Mesothelial cell of epicardium (in vitro differentiated cells): ENCODE measurements around the gene HCK. TPM values are rescaled to one million over a fixed set of nuclear protein-coding genes. Genes with fewer than 3 reads are reported as not detected.

ENCODE experiments used
- DNase-seq, 2 experiments: peaks; one replicate each; pipeline ENCODE4 v3.0.0; 2021; ENCODE audit warnings: low spot score in 2 of 2; ENCODE audit not compliant: unreplicated experiment in 2 of 2
- H3K27ac Mint-ChIP-seq: 2 replicates; pipeline ENCODE4 v1.8.0; 2021; ENCODE audit warnings: mixed read lengths
- H3K27me3 Mint-ChIP-seq: 2 replicates; pipeline ENCODE4 v1.8.0; 2021; ENCODE audit warnings: low read depth, mixed read lengths
- H3K36me3 Mint-ChIP-seq: 2 replicates; pipeline ENCODE4 v1.8.0; 2021; ENCODE audit warnings: mixed read lengths
- H3K4me1 Mint-ChIP-seq: 2 replicates; pipeline ENCODE4 v1.8.0; 2021; ENCODE audit warnings: mixed read lengths
- H3K4me3 Mint-ChIP-seq: 2 replicates; pipeline ENCODE4 v1.8.0; 2021; ENCODE audit warnings: mild to moderate bottlenecking, moderate library complexity, mixed read lengths
- H3K9me3 Mint-ChIP-seq: 2 replicates; pipeline ENCODE4 v1.8.0; 2021; ENCODE audit warnings: mixed read lengths
- CTCF ChIP-seq: fragments of 200-600 bp; sonication (generic); IDR thresholded peaks from one replicate; pipeline ENCODE4 v1.5.0; 2021; ENCODE audit warnings: antibody characterized with exemption; ENCODE audit not compliant: unreplicated experiment
- total RNA-seq: library from RNA; stranded (reverse); gene quantifications from 3 replicates; pipeline ENCODE4 v1.2.1, GENCODE V29; 2021

The HCK gene
- total RNA-seq, 1 donor from 2014 or later = not detected

- H3K9me3 Mint-ChIP-seq = no peaks in the 10 kb centered on the region
- no peak for DNase-seq
- H3K27ac Mint-ChIP-seq = no peak overlapping the region
- H3K4me3 Mint-ChIP-seq = no peak overlapping the region
- peaks cover 14% of the 10 kb centered on the region for H3K36me3 Mint-ChIP-seq
- TF ChIP-seq CTCF = no peak
- no peaks in the 10 kb centered on the region for H3K27me3 Mint-ChIP-seq
- H3K4me1 Mint-ChIP-seq = peaks cover 5% of the 10 kb centered on the region
These were observed 82.0 kb downstream of the HCK start for GRCh38 chr20:32134026-32134425.

GRCh38 chr20:32135983-32136515, 84.0 kb downstream of the HCK start:
- Mint-ChIP-seq H3K4me3 (no peak overlapping the region), H3K9me3 (no peaks in the 10 kb centered on the region), H3K27ac (no peak overlapping the region), H3K4me1 (no peaks in the 10 kb centered on the region), H3K27me3 (no peaks in the 10 kb centered on the region), H3K36me3 (peaks cover 31% of the 10 kb centered on the region)
- no peak for TF ChIP-seq CTCF
- DNase-seq = no peak

GRCh38 chr20:32138921-32139320, 86.9 kb downstream of the HCK start:
- Mint-ChIP-seq H3K27me3 (no peaks in the 10 kb centered on the region), H3K4me3 (no peak overlapping the region), H3K27ac (no peak overlapping the region), H3K4me1 (no peaks in the 10 kb centered on the region), H3K36me3 (peaks cover 51% of the 10 kb centered on the region), H3K9me3 (no peaks in the 10 kb centered on the region)
- DNase-seq = no peak
- no peak for TF ChIP-seq CTCF

- Mint-ChIP-seq H3K4me3 (no peak overlapping the region), H3K4me1 (no peaks in the 10 kb centered on the region), H3K36me3 (peaks cover 57% of the 10 kb centered on the region), H3K27me3 (no peaks in the 10 kb centered on the region), H3K9me3 (no peaks in the 10 kb centered on the region), H3K27ac (no peak overlapping the region)
- DNase-seq = no peak
- no peak for TF ChIP-seq CTCF
These were observed 87.9 kb downstream of the HCK start for GRCh38 chr20:32139947-32140346.

GRCh38 chr20:32140603-32141002, 88.6 kb downstream of the HCK start:
- Mint-ChIP-seq H3K4me3 (no peak overlapping the region), H3K4me1 (no peaks in the 10 kb centered on the region), H3K27me3 (no peaks in the 10 kb centered on the region), H3K27ac (no peak overlapping the region), H3K36me3 (peaks cover 64% of the 10 kb centered on the region), H3K9me3 (no peaks in the 10 kb centered on the region)
- no peak for TF ChIP-seq CTCF
- no peak for DNase-seq

GRCh38 chr20:32141465-32141980, 89.5 kb downstream of the HCK start:
- no peak overlapping the region for H3K27ac Mint-ChIP-seq
- no peaks in the 10 kb centered on the region for H3K4me1 Mint-ChIP-seq
- DNase-seq = no peak
- peaks cover 73% of the 10 kb centered on the region for H3K36me3 Mint-ChIP-seq
- no peaks in the 10 kb centered on the region for H3K27me3 Mint-ChIP-seq
- H3K9me3 Mint-ChIP-seq = no peaks in the 10 kb centered on the region
- no peak overlapping the region for H3K4me3 Mint-ChIP-seq
- TF ChIP-seq CTCF = no peak
